Spleen (tissue), 7 donors: ENCODE results near the gene APOBEC2.

Experiments
- CTCF ChIP-seq, 11 experiments: fragments of 200-600 bp in 7 of 11; fragments of 450-650 bp in 4 of 11; sonication (generic) in 4 of 11; IDR thresholded peaks in 8 of 11; conservative IDR thresholded peaks in 3 of 11; 1 replicate in 7 of 11; 2 replicates in 4 of 11; pipeline versions ENCODE4 v1.4.0 to v1.8.0; 2016 to 2021; ENCODE audit warnings: antibody characterized with exemption in 11 of 11, inconsistent platforms in 4 of 11, mild to moderate bottlenecking in 1 of 11
- POLR2A ChIP-seq, 3 donors: fragments of 450-650 bp; IDR thresholded peaks; one replicate each; pipeline ENCODE4 v1.5.1; 2017; ENCODE audit warnings: antibody characterized with exemption in 3 of 3, mild to moderate bottlenecking in 1 of 3
- donor health status: DM: no; HTN: no; CAD: no; lungs with moderate emphysema.
- donor health status: DM: no; HTN: no; CAD: no.
- donor health status: DM: no; HTN: no; CAD: no.

- TF ChIP-seq CTCF (IDR thresholded peaks at IDR 0.05 in 8 of 11, conservative IDR thresholded peaks at IDR 0.05 in 3 of 11) = no peak
- TF ChIP-seq POLR2A (IDR thresholded peaks at IDR 0.05) = no peak
Measured at GRCh38 chr6:41074692-41075436, 21.9 kb downstream of the APOBEC2 start.
